ENCODE data around the gene MIPOL1. TPM values are rescaled to one million over a fixed set of nuclear protein-coding genes. Genes with fewer than 3 reads are reported as not detected.

The MIPOL1 gene
- total and polyA plus RNA-seq, 9 of the 15 experiments (the other 6 are each of a cell fraction or from before 2014, with no cell fraction given), result 6.7 to 21.9 (median 12.4) TPM

GRCh38 chr14:37289688-37290087 lies 92.0 kb downstream of the MIPOL1 start:
- WGBS (ENCODE audit: insufficient coverage, low coverage, missing lambda C conversion rate), result 7% methylated on average over 2 of the region's 2 CpGs
- H3K79me2 ChIP-seq (ENCODE audit: control insufficient read depth, insufficient read depth, low read length), result no peaks in the 10 kb centered on the region
- H3K9me3 ChIP-seq (replicated peaks; ENCODE audit: control insufficient read depth, insufficient read depth, low read depth, low read length), result 0 out of 2 replicates have a peak, but pooled peaks cover 3% of the 10 kb centered on the region
- H2AFZ ChIP-seq (ENCODE audit: low read depth, low read length), result no peak overlapping the region
- H3K4me1 ChIP-seq (replicated peaks in 1 of 2; ENCODE audit: control insufficient read depth in 2 of 2, insufficient read depth in 2 of 2, low read length in 2 of 2), result no peaks in the 10 kb centered on the region
- H3K9ac ChIP-seq (ENCODE audit: insufficient read depth in 1 of 2, low read depth in 2 of 2, low read length in 2 of 2), result no peak overlapping the region
- no peaks in the 10 kb centered on the region for H4K20me1 ChIP-seq (replicated peaks; ENCODE audit: control insufficient read depth, insufficient read depth, low read length)
- in situ Hi-C loops (cut with MboI), result no loop called here
- no peak overlapping the region for H3K4me3 ChIP-seq
- ATAC-seq (no peak), DNase-seq (ENCODE audit: extremely low read depth in 1 of 4, low spot score in 3 of 4) (no peak), FAIRE-seq (no peak)
- no peaks in the 10 kb centered on the region for H3K9me1 ChIP-seq (ENCODE audit: control insufficient read depth, insufficient read depth, low read length)
- H3K27ac ChIP-seq (ENCODE audit: extremely low read depth, low read depth, low read length), result no peak overlapping the region
- intact Hi-C loops (cut with micrococcal nuclease), result no loop called here
- no peaks in the 10 kb centered on the region for H3K27me3 ChIP-seq (ENCODE audit: control insufficient read depth in 2 of 2, insufficient read depth in 2 of 2, low read length in 2 of 2)
- POLR2A ChIA-PET, result no interaction called here
- CTCF ChIA-PET (ENCODE audit: low intra/inter-chr PET ratio), result no interaction called here
- no peak overlapping the region for H3K4me2 ChIP-seq (ENCODE audit: insufficient read depth, low read length)
- H3K36me3 ChIP-seq (ENCODE audit: control insufficient read depth, insufficient read depth, low read length), result no peaks in the 10 kb centered on the region; the same call in 2 of the 3 replicates
- no TSS peak for BruUV-seq (replicated peaks)
- TF ChIP-seq MEF2D (tag; conservative IDR thresholded peaks at IDR 0.05; ENCODE audit: low read depth) (no peak), LEF1 (IDR thresholded peaks at IDR 0.05) (no peak), ZNF717 (CRISPR knock-in tag; IDR thresholded peaks at IDR 0.05) (no peak), AFF4 (CRISPR knock-in tag; IDR thresholded peaks at IDR 0.05) (no peak), XRCC5 (IDR thresholded peaks at IDR 0.05; ENCODE audit: low read depth, low read length) (no peak), FUS (optimal IDR thresholded peaks at IDR 0.05; ENCODE audit: low read depth, low read length) (no peak), ATF4 (CRISPR knock-in tag; IDR thresholded peaks at IDR 0.05) (no peak), CBX8 (IDR thresholded peaks at IDR 0.05; ENCODE audit: borderline replicate concordance, extremely low read depth, low read depth, low read length, poor library complexity, severe bottlenecking) (no peak), PKNOX1 (IDR thresholded peaks at IDR 0.05) (no peak), SNAPC5 (CRISPR knock-in tag; IDR thresholded peaks at IDR 0.05) (no peak), CBFA2T2 (conservative IDR thresholded peaks at IDR 0.05) (no peak), HLTF (IDR thresholded peaks at IDR 0.05) (no peak), FOSL1 (tag; conservative IDR thresholded peaks at IDR 0.05) (no peak), ZBTB1 (CRISPR knock-in tag; IDR thresholded peaks at IDR 0.05; ENCODE audit: borderline replicate concordance, low read depth) (no peak), ZBTB34 (CRISPR knock-in tag; IDR thresholded peaks at IDR 0.05) (no peak), ZNF311 (CRISPR knock-in tag; IDR thresholded peaks at IDR 0.05) (no peak), RBM34 (IDR thresholded peaks at IDR 0.05; ENCODE audit: borderline replicate concordance, insufficient read depth, low read length) (no peak)

Measured in K562 (cell line).